Astrocyte of the spinal cord (primary cell): ENCODE results near the gene GRIN2A.

Source experiments
- DNase-seq: peaks from one replicate; pipeline ENCODE4 v3.0.0; 2011; ENCODE audit warnings: low read depth, low spot score
- H3K4me3 ChIP-seq: 2 replicates; pipeline ENCODE4 v1.5.1; 2011; ENCODE audit warnings: low read depth, mild to moderate bottlenecking, low read length, moderate library complexity
- in situ Hi-C: cut with HindIII; loops from 2 replicates; pipeline ENCODE4 v1.10.0; 2017; ENCODE audit warnings: low sequenced_read_pairs
- TF ChIP-seq, protein P1 (sequence below): IDR thresholded peaks from 2 replicates; pipeline ENCODE4 v1.5.1; 2012; ENCODE audit warnings: low read depth, mild to moderate bottlenecking, low read length, inconsistent platforms

Gene GRIN2A

DNA sequence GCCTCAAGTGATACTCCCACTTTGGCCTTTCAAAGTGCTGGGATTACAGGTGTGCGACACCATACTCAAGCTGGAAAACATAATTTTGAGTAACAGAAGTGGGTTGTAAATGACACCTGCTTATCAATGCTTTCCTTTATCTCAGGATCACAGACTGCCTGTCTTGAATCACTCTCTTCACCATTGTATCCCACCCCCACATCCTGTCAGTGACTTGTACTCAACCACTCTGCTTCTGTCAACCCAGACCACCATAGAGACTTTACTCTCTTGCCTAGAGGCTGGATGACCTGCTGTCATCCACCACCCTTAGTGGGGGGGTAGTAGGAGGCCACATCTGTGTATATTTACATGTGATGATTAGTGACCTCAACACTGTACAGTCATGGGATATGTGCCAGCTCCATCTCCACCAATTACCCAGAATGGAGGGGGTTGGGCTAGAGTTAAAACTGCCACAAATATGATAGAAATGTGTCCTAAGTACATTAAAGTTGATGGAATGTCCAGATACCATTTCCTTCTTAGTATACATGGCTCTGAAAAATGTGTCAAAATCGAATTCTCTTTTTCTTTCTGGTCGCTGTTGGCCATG is 338.7 kb downstream of the GRIN2A start:
- DNase-seq = no peak
- in situ Hi-C loops = no loop called here

DNA sequence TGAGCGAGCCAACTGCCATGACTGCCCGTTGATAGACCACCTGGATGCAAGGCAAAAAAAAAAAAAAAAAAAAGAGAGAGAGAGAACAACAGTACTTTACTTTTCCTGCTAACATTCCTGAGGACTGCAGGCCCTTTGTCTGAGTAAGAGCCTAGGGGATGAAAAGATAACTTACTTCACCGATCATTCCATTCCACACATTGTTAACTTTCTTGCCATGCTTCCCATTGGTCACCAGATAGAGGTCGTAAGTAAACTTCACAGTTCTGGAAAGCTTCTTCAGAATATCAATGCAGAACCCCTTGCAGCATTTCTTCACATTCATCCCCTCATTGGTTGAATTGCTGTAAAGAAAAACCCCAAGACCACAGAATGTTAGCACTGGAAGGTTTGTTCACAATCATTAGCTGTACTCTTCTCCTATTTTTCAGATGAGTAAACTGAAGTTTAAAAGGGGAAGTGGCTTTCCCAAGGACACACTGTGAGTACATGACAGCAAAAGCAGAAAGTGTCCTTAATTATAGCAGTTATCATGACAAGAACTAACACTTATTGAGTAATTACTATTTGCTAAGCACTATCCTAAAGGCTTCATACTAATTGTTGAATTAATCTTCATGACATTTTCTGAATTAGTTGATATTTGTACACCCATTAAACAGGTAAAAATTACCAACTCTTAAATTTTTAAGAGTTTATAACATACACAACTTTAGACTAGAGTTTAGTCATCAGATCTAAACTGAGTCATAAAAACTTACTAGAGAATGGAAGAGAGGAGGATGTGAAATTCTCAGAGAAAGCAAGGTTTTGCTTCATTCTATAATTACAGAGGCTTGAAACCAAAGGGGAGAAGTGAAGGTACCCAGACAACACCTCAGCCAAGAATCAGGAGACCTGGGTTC is 341.2 kb downstream of the GRIN2A start:
- in situ Hi-C loops = no loop called here

More for the DNA sequence above, 338.7 kb downstream of the GRIN2A start:
- H3K4me3 ChIP-seq = no peak overlapping the region
- TF ChIP-seq, protein P1, sequence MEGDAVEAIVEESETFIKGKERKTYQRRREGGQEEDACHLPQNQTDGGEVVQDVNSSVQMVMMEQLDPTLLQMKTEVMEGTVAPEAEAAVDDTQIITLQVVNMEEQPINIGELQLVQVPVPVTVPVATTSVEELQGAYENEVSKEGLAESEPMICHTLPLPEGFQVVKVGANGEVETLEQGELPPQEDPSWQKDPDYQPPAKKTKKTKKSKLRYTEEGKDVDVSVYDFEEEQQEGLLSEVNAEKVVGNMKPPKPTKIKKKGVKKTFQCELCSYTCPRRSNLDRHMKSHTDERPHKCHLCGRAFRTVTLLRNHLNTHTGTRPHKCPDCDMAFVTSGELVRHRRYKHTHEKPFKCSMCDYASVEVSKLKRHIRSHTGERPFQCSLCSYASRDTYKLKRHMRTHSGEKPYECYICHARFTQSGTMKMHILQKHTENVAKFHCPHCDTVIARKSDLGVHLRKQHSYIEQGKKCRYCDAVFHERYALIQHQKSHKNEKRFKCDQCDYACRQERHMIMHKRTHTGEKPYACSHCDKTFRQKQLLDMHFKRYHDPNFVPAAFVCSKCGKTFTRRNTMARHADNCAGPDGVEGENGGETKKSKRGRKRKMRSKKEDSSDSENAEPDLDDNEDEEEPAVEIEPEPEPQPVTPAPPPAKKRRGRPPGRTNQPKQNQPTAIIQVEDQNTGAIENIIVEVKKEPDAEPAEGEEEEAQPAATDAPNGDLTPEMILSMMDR = no peak

DNA sequence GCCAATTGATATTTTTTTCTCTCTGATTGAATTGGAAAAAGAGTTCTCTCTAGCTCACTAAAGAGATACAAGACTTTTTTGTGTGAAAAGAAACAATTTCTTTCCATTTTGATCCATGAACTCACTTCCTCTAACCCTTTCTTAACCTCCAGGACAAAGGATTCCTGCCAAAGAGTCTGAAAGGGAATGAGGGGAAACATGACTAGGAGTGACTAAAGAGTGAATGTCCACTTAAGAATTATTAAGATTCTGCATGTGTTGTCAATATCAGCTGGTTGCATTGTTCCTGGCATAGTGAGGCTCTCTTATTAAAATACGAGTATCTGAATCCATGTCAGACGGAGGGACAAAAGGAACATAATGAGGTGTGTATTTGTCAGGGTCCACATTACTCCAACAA is 344.7 kb downstream of the GRIN2A start:
- TF ChIP-seq, protein P1 = no peak
- in situ Hi-C loops = no loop called here
- no peak overlapping the region for H3K4me3 ChIP-seq
- no peak for DNase-seq

More for the DNA sequence above, 341.2 kb downstream of the GRIN2A start:
- H3K4me3 ChIP-seq = no peak overlapping the region
- TF ChIP-seq, protein P1 = no peak
- DNase-seq = no peak

DNA sequence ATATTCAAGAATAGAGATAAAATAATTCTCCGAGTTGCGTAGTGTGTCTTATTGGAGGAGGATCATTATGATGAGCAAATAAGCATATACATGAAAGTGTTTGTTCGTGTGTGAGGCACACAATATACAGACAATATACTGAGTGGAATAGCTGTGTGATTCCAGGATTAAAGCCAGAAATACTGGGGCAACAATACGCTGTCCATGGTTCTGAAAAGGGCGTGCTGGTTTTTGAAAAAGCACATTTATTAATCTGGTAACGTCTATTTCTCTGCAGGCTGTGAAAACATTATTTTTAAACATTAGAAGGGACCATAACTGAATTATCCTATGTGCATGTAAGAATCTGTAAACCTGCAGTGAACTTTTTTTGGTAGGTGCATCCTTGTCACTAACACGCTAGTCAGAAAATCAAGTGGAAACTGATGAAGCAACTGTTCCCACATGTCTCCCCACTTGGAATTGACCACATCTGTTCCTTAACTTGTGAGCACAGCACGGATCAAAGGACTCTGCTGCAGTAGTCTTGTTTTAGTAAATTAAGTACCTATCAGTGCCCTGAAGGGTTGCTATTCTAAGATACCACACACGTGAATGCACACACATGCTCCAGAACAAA is 346.0 kb downstream of the GRIN2A start:
- TF ChIP-seq, protein P1 = no peak
- in situ Hi-C loops = no loop called here
- H3K4me3 ChIP-seq = no peak overlapping the region
- peak; percentile 17 for DNase-seq

DNA sequence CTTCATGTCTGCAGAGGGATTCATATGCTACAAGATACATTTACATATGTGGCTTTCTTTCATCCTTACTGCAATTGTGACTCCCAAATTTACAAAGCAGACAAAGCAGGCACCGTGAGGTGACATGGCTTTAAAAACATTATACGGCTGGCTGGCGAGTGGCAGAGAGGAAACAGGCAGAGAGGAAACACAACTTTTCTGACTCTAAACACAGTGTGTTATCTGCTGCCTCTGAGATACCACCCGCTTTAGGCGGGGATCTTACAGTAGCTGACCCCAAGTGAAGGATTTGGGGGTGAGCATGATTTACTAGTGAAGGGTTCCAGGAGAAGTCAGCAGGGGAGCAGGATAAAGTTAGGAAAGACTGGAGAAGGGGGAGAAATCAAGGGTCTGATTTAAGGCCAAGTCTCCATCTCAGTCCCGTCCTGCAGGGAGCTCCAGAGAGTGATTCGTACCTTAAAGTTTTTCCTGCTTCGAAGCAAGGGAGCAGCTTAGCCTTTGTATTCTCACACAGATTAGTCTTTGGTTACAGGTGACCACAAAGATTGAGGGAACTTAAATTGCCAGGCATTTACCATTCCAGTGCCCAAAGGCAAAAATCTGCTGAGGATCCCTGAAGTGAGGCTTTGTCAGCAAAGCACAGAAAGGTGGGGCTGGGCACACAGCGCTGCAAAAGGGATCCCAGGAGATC is 355.0 kb downstream of the GRIN2A start:
- in situ Hi-C loops = no loop called here
- no peak overlapping the region for H3K4me3 ChIP-seq
- TF ChIP-seq, protein P1 = no peak
- DNase-seq = no peak

DNA sequence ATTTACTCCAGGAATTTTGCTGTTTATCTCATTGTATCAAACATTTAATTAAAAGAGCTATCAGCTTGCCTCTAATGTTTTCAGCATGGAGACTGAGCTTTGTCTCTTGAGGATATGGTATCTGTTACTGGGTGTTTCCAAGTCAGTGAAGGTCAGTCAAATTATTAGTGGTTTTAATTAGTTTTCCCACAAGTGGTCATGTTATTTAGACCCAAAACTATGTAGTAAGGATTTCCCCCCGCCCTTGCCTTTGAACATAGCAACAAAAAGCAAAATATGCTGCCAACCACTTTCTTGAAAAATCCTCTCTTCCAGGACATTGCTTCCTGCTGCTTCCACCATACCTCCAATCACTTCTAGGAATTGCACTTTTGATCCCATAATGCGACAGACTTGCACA is 355.6 kb downstream of the GRIN2A start:
- no peak overlapping the region for H3K4me3 ChIP-seq
- TF ChIP-seq, protein P1 = no peak
- no peak for DNase-seq
- in situ Hi-C loops = no loop called here
